ENCODE measurements around the gene CNPPD1. TPM values are rescaled to one million over a fixed set of nuclear protein-coding genes. Genes with fewer than 3 reads are reported as not detected.
A peak's percentile ranks its signal among the peaks of the same experiment; 100 is the strongest.

Gene CNPPD1
- total RNA-seq, 6 experiments from 2014 or later: 37.9 to 46.2 (median 42.2) TPM

GRCh38 chr2:219219784-219220532, 43.2 kb upstream of the CNPPD1 start:
- Mint-ChIP-seq H3K4me3 (no peak overlapping the region), H3K27ac (peak overlapping the region; percentile 79; the same call in 1 of the 2 replicates), H3K27me3 (ENCODE audit: insufficient read depth) (no peaks in the 10 kb centered on the region; the same call in none of the 2 replicates), H3K4me1 (ENCODE audit: low read depth) (peaks cover 24% of the 10 kb centered on the region), H3K36me3 (ENCODE audit: low read depth) (peaks cover 4% of the 10 kb centered on the region), H3K9me3 (no peaks in the 10 kb centered on the region)
- TF ChIP-seq CTCF (IDR thresholded peaks at IDR 0.05): no peak
- DNase-seq: no peak

- no peak for TF ChIP-seq CTCF (IDR thresholded peaks at IDR 0.05)
- no peaks in the 10 kb centered on the region; the same call in none of the 2 replicates for H3K27me3 Mint-ChIP-seq (ENCODE audit: insufficient read depth)
These were observed 42.3 kb upstream of the CNPPD1 start, which contains the start of gene ABCB6 for GRCh38 chr2:219218732-219219701. Gene ABCB6, minus strand, starts transcription at chr2:219218958. Its CDS starts 285 bp downstream, at chr2:219218673.

GRCh38 chr2:219218217-219218731, 41.5 kb upstream of the CNPPD1 start:
- peak; percentile 5; the same call in 1 of the 2 replicates for TF ChIP-seq CTCF (IDR thresholded peaks at IDR 0.05)
- Mint-ChIP-seq H3K27ac (peak overlapping the region; percentile 90), H3K4me1 (ENCODE audit: low read depth) (peaks cover 24% of the 10 kb centered on the region), H3K9me3 (no peaks in the 10 kb centered on the region), H3K27me3 (ENCODE audit: insufficient read depth) (no peaks in the 10 kb centered on the region; the same call in none of the 2 replicates), H3K36me3 (ENCODE audit: low read depth) (peaks cover 6% of the 10 kb centered on the region), H3K4me3 (peak overlapping the region; percentile 87)
- peak; percentile 85 for DNase-seq

More at GRCh38 chr2:219218732-219219701, 42.3 kb upstream of the CNPPD1 start, which contains the start of gene ABCB6:
- Mint-ChIP-seq H3K4me3 (peak within 1 kb of the TSS; percentile 87), H3K9me3 (no peaks in the 10 kb centered on the region), H3K36me3 (ENCODE audit: low read depth) (peaks cover 7% of the 10 kb centered on the region), H3K4me1 (ENCODE audit: low read depth) (peaks cover 24% of the 10 kb centered on the region), H3K27ac (peak within 1 kb of the TSS; percentile 90)
- peak; percentile 86 for DNase-seq

- Mint-ChIP-seq H3K36me3 (ENCODE audit: low read depth) (peaks cover 10% of the 10 kb centered on the region), H3K9me3 (no peaks in the 10 kb centered on the region), H3K27ac (peak overlapping the region; percentile 43; the same call in 1 of the 2 replicates), H3K27me3 (ENCODE audit: insufficient read depth) (no peaks in the 10 kb centered on the region; the same call in none of the 2 replicates), H3K4me1 (ENCODE audit: low read depth) (peaks cover 24% of the 10 kb centered on the region), H3K4me3 (peak overlapping the region; percentile 31; the same call in 1 of the 2 replicates)
- TF ChIP-seq CTCF (IDR thresholded peaks at IDR 0.05): no peak
- no peak for DNase-seq
These were observed 39.8 kb upstream of the CNPPD1 start for GRCh38 chr2:219216535-219216915.

- H3K27me3 Mint-ChIP-seq (ENCODE audit: insufficient read depth): peaks cover 1% of the 10 kb centered on the region
- no peak for TF ChIP-seq CTCF (IDR thresholded peaks at IDR 0.05)
- H3K4me3 Mint-ChIP-seq: no peak overlapping the region
- H3K36me3 Mint-ChIP-seq (ENCODE audit: low read depth): peaks cover 15% of the 10 kb centered on the region
- H3K9me3 Mint-ChIP-seq: no peaks in the 10 kb centered on the region
- H3K4me1 Mint-ChIP-seq (ENCODE audit: low read depth): peaks cover 24% of the 10 kb centered on the region
- no peak overlapping the region for H3K27ac Mint-ChIP-seq
- no peak for DNase-seq
These were observed 39.3 kb upstream of the CNPPD1 start for GRCh38 chr2:219215871-219216534.
